Testis (tissue), 3 donors: ENCODE measurements around the gene FAF1. TPM values are rescaled to one million over a fixed set of nuclear protein-coding genes. Genes with fewer than 3 reads are reported as not detected.

Experiments used
- DNase-seq: peaks from one replicate; pipeline ENCODE4 v3.0.0-alpha.2; 2019
- H3K27ac ChIP-seq, 2 donors: fragments of 200-600 bp; sonication (generic); one replicate each; pipeline ENCODE4 v1.5.1; 2019
- H3K27me3 ChIP-seq: fragments of 200-600 bp; sonication (generic); one replicate; pipeline ENCODE4 v1.5.1; 2019
- H3K36me3 ChIP-seq: fragments of 200-600 bp; sonication (generic); one replicate; pipeline ENCODE4 v1.5.1; 2017; ENCODE audit warnings: low read depth; ENCODE audit errors: missing control alignments
- H3K4me1 ChIP-seq: fragments of 200-600 bp; sonication (generic); one replicate; pipeline ENCODE4 v1.5.1; 2019
- H3K4me3 ChIP-seq, 2 donors: fragments of 200-600 bp; sonication (generic); one replicate each; pipeline ENCODE4 v1.5.1; 2017 to 2019
- H3K9me3 ChIP-seq: fragments of 200-600 bp; sonication (generic); one replicate; pipeline ENCODE4 v1.5.1; 2017
- POLR2A ChIP-seq: fragments of 450-650 bp; IDR thresholded peaks from one replicate; pipeline ENCODE4 v1.6.1; 2017; ENCODE audit warnings: antibody characterized with exemption, mild to moderate bottlenecking, moderate library complexity
- WGBS, 2 donors: methylation state at CpG; one replicate each; pipeline ENCODE4 v1.1.5; 2018; 5-methylcytosine and 5-hydroxymethylcytosine counted together
- intact Hi-C: fragments of 100-400 bp; cut with DNase I; formaldehyde crosslinking; loops from one replicate; pipeline ENCODE4 v1.15.1; 2023; ENCODE audit warnings: low total_unique reads
- polyA plus RNA-seq: library from polyadenylated mRNA; stranded (reverse); fragments of 350-450 nt; fragmentation: Illumina TruSeq; extraction: RNeasy Lipid Tissue Mini Kit (QIAGEN cat#74804); gene quantifications from one replicate; pipeline ENCODE4 v1.2.3, GENCODE V29; 2014; ENCODE audit warnings: low read depth, low replicate concordance; ENCODE audit not compliant: insufficient read depth
- total RNA-seq, 2 donors: library from RNA; depleted of rRNA; stranded (reverse); fragments of >200 nt; gene quantifications; one replicate each; pipeline ENCODE4 v1.2.3, GENCODE V29; 2016
- TF ChIP-seq, protein P1 (sequence below), 3 experiments: fragments of 450-650 bp in 2 of 3; fragments of 200-600 bp in 1 of 3; sonication (generic) in 1 of 3; IDR thresholded peaks; one replicate each; pipeline ENCODE4 v1.5.1; 2016 to 2019; ENCODE audit warnings: antibody characterized with exemption in 3 of 3, mild to moderate bottlenecking in 2 of 3, moderate library complexity in 1 of 3

The FAF1 gene
- total and polyA plus RNA-seq, 3 donors from 2014 or later, result 46.5 to 236 (median 61.6) TPM

DNA sequence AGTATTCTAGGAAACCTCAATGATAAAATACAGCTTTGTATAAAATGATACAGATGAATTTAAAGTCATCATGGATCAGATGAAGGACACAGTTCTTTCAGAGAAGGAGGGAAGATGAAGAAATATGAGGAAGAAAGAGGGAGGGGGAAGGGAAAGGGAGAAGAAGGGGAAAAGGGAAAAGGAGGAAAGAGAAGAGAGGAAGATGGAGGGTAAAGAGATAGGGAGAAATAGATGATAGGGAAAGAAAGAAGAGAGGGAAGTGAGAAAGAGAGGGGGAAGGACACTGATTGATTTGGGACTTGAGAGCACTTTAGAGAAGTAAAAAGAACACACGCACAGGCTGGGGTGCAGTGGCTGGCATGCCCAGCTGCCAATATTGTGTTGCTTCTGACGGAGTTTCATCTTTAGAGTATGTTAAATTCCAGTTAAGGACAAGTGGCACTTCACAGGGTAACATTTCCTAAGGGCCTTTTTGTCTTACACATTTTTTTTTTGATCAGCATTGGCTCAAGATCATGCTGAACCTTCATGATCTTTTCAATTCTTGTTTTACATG, 300.9 kb downstream of the FAF1 start:
- TF ChIP-seq POLR2A, result no peak
- H3K4me1 ChIP-seq, result no peaks in the 10 kb centered on the region
- intact Hi-C loops, result no loop called here
- no peak for DNase-seq
- H3K27me3 ChIP-seq, result no peaks in the 10 kb centered on the region
- H3K4me3 ChIP-seq, result no peak overlapping the region
- WGBS, 2 donors, result 73 to 81% methylated on average over 2 of the region's 2 CpGs
- H3K27ac ChIP-seq, result no peak overlapping the region
- H3K9me3 ChIP-seq, result no peaks in the 10 kb centered on the region
- no peaks in the 10 kb centered on the region for H3K36me3 ChIP-seq

DNA sequence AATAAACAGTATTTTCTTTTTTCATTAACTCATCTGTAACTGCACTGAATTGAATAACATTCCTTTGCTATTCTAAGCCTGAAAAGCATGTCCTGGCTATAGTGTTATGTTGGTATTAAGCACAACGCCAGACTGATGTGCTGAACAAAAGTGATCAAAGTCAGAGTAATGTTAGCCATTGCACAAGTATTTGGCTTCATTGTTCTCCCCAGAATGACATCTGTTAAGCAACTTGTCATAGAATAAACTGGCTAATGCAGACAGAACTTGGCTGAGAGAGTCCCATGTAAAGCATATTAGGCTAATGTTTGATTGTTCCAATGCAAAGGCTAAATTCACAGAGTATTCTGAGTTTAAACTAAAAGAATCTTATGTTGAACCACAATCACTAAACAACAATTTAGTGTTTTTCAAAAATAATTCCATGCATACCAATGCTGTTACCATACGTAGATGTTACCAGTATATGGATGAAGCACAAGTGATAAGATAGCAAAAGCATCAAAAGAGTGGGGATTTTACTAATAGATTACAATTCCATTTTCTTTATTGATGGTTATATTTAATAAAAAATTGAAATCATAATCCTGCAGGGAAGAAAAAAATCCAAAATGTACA, 301.5 kb downstream of the FAF1 start:
- no peak for TF ChIP-seq POLR2A
- TF ChIP-seq, protein P1, sequence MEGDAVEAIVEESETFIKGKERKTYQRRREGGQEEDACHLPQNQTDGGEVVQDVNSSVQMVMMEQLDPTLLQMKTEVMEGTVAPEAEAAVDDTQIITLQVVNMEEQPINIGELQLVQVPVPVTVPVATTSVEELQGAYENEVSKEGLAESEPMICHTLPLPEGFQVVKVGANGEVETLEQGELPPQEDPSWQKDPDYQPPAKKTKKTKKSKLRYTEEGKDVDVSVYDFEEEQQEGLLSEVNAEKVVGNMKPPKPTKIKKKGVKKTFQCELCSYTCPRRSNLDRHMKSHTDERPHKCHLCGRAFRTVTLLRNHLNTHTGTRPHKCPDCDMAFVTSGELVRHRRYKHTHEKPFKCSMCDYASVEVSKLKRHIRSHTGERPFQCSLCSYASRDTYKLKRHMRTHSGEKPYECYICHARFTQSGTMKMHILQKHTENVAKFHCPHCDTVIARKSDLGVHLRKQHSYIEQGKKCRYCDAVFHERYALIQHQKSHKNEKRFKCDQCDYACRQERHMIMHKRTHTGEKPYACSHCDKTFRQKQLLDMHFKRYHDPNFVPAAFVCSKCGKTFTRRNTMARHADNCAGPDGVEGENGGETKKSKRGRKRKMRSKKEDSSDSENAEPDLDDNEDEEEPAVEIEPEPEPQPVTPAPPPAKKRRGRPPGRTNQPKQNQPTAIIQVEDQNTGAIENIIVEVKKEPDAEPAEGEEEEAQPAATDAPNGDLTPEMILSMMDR (IDR thresholded peaks at IDR 0.05), result no peak
- Histone ChIP-seq H3K27ac (no peak overlapping the region), H3K36me3 (no peaks in the 10 kb centered on the region), H3K4me1 (no peaks in the 10 kb centered on the region), H3K27me3 (no peaks in the 10 kb centered on the region), H3K9me3 (no peaks in the 10 kb centered on the region), H3K4me3 (no peak overlapping the region)
- no peak for DNase-seq
- intact Hi-C loops, result no loop called here
- 59 to 86% methylated on average over 2 of the region's 2 CpGs for WGBS, 2 donors

DNA sequence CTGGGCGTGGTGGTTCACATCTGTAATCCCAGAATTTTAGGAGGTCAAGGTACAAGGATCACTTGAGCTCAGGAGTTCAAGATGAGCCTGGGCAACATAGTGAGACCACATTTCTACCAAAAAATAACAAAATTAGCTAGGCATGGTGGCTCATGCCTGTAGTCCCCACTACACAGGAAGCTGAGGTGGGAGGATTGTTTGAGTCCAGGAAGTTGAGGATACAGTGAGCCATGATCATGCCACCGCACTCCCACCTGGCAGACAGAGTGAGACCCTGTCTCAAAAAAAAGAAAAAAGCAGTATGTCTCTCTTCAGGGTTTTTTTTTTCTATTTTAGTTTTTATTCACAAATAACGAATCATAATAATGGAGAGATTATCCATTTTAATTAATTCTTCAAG, 303.1 kb downstream of the FAF1 start:
- no peak overlapping the region for H3K4me3 ChIP-seq
- 83 to 90% methylated on average over 3 of the region's 3 CpGs for WGBS, 2 donors
- no peaks in the 10 kb centered on the region for H3K9me3 ChIP-seq
- H3K4me1 ChIP-seq, result no peaks in the 10 kb centered on the region
- no peak overlapping the region for H3K27ac ChIP-seq
- H3K27me3 ChIP-seq, result no peaks in the 10 kb centered on the region
- no peaks in the 10 kb centered on the region for H3K36me3 ChIP-seq
- intact Hi-C loops, result no loop called here
- no peak for DNase-seq
- no peak for TF ChIP-seq POLR2A
- TF ChIP-seq, protein P1 (IDR thresholded peaks at IDR 0.05), result no peak

DNA sequence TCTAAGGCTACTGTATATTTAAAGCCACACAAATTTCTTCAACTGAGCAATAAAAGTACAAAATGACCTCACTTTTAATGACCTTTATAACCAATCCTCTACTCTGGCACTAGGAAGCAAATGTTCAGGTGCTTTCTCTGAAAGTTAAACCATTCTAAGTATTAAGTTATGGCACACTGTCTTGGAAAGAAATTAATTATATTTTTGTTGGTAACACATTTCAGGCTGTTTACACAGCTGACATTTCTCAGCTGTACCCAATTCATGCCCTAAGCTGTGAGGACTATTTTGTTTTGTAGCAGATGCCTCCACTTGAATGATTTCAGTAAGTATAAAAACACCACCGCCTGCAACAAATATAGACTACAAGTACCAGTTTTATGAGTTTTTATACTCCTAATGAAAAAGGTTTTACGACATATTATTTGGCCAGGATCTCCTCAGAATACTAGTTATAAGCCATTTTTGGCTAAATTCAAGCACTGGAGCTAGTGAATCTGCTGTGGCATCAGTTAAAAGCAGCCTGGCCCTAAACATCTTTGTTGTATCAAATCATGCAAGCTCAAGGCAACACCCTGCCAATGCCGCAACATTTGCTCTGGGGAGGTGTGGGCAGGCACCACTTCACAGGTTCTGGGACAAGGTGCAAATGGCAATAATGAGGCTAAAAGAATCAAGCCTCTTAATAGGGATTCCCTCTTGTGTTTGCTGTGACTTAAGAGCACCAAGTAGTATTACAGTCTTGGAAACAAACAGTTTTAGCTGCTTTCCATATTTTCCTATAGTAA, 308.4 kb downstream of the FAF1 start:
- no peaks in the 10 kb centered on the region for H3K9me3 ChIP-seq
- intact Hi-C loops, result no loop called here
- TF ChIP-seq, protein P1 (IDR thresholded peaks at IDR 0.05), result no peak
- TF ChIP-seq POLR2A, result no peak
- no peak for DNase-seq
- no peaks in the 10 kb centered on the region for H3K36me3 ChIP-seq
- H3K4me1 ChIP-seq, result no peaks in the 10 kb centered on the region
- no peak overlapping the region for H3K4me3 ChIP-seq
- H3K27ac ChIP-seq, result no peak overlapping the region
- H3K27me3 ChIP-seq, result no peaks in the 10 kb centered on the region
- WGBS, 2 donors, result 69% methylated on average over 3 of the region's 3 CpGs

DNA sequence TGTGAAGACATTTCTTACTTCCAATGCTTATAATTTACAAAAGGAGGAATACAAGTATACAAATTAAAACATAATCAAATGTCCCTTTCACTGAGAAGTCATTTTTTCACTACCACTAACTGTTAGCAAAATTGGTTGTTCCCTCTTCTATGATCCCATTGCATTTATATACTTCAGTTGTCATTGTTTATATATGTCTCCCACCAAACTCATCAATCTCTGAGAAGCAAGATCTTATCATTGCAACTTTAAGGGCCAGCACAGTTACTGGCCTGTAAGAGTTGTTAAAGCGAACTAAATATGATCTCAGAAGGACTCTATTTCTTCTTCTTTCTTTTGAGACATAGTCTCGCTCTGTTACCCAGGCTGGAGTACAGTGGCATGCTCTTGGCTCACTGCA, 313.5 kb downstream of the FAF1 start:
- intact Hi-C loops, result no loop called here
- WGBS, 2 donors, result 88 to 95% methylated on average over 2 of the region's 2 CpGs

More for the DNA sequence above, 313.5 kb downstream of the FAF1 start:
- no peak for DNase-seq
- H3K4me1 ChIP-seq, result no peaks in the 10 kb centered on the region
- H3K4me3 ChIP-seq, result no peak overlapping the region
- no peaks in the 10 kb centered on the region for H3K36me3 ChIP-seq
- TF ChIP-seq, protein P1 (IDR thresholded peaks at IDR 0.05), result no peak
- TF ChIP-seq POLR2A, result no peak
- no peaks in the 10 kb centered on the region for H3K27me3 ChIP-seq
- no peaks in the 10 kb centered on the region for H3K9me3 ChIP-seq
- H3K27ac ChIP-seq, result no peak overlapping the region
